Astrocyte (in vitro differentiated cells and primary cell): ENCODE measurements around the gene PCDHGB4.

Source experiments
- CTCF ChIP-seq: IDR thresholded peaks from 2 replicates; pipeline ENCODE4 v1.5.1; 2011; ENCODE audit warnings: low read depth, mild to moderate bottlenecking, inconsistent platforms, low read length, moderate library complexity; ENCODE audit not compliant: insufficient read depth
- EZH2 ChIP-seq: IDR thresholded peaks from 2 replicates; pipeline ENCODE4 v1.6.1; 2012; ENCODE audit warnings: mild to moderate bottlenecking, low read length, inconsistent platforms; ENCODE audit not compliant: insufficient read depth

- no peak for TF ChIP-seq CTCF
- no peak for TF ChIP-seq EZH2
Observed at GRCh38 chr5:141345327-141345726, 42.2 kb upstream of the PCDHGB4 start.
